OCI-M2 (cell line): ENCODE results near the gene CELF2.
A peak's percentile ranks its signal among the peaks of the same experiment; 100 is the strongest.
"Not testable (repeated sequence)": the region's sequence is repeated elsewhere in the genome, so short reads cannot be mapped to it uniquely, and the experiment has no call there.

Experiments
- DNase-seq: peaks from one replicate; lab custom pipeline; 2025; ENCODE audit not compliant: unreplicated experiment; lab: John Stamatoyannopoulos, UW

The CELF2 gene

DNA sequence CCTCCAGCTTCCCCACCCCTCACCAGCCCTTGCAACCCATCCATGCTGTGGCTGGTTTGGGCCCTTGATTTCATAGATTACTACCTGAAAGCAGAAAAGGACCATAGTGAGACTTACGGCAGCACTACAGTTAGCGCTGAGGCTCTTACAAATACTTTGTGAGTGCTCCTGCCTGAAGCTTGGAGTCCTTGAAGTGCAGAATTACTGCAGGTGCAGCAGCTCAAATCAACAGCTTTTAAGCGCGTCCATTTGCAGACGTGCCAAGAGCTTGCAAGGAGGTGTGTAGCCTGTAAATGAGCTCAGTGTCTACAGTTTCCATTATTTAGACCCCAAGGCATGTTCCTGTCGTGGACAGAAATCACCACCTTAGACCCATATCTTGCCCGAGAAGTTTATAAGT is 103.0 kb downstream of the CELF2 start:
- no peak for DNase-seq

GRCh38 chr10:11123892-11124291 is 106.2 kb downstream of the CELF2 start:
- DNase-seq, result not testable (repeated sequence)

- no peak for DNase-seq
Measured at GRCh38 chr10:11125004-11125403, 107.3 kb downstream of the CELF2 start.

- DNase-seq, result not testable (repeated sequence)
Measured at GRCh38 chr10:11127017-11127416, 109.3 kb downstream of the CELF2 start.

DNA sequence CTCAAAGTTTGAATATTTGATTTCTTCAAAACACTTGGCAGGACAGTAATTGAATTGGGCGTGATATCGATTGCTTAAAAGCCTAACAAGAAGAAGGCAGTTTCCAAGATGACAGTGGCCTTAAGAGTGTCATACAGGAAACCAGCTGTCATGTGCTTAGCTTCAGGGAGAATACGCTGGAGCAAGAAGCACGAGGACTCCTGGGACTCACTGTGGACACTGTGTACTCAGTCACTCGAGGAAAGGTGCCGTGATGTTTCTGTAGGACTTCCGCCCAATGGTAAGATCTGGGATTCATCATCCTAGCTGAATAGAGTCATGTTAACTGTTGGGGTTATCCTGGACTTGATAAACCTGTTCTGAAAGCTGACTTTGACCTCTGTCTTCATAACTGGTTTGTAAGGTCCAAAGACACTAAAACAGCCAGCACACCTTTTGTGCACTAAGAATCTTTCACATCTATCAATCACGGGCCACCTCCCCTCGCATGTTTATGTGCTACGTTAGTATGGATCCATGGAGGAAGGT is 113.5 kb downstream of the CELF2 start:
- no peak for DNase-seq

GRCh38 chr10:11134411-11134810 is 116.7 kb downstream of the CELF2 start:
- DNase-seq, result no peak

GRCh38 chr10:11135709-11136108 is 118.0 kb downstream of the CELF2 start:
- no peak for DNase-seq

DNA sequence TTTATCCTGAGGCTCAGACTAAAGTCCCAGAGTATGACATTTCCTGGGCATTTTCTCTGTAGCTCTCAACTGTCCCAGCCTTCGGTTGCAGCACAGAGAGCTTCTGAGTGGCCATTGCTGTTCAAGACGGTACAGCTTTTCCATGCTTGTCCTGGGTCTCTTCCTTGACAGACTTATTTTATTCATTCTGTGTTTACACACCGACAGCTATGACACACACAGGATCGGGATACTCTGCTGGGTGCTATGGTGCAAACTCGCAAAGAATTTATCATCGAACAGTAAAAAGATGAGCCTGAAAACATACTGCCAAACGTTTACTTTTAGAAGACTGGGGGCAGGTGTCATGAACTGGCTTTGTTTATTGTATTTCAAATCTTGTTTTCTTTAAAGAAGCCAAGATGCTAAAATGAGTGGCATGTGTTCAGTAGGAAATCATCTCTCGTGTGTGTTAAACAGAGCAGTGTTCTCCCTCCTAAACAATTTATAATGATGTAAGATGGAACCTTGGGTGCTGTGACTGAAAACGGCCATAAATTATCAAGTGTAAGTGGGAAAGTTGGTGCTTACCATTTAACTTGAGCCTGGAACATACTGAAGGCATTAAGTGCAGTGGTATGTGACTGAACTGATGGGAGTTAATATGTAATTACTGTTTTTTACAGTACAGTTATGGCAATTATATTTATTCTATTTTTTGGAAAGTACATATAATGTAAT is 120.8 kb downstream of the CELF2 start:
- DNase-seq, result no peak

- no peak for DNase-seq
Measured at GRCh38 chr10:11140963-11141362, 123.3 kb downstream of the CELF2 start.

GRCh38 chr10:11141571-11142091 is 124.0 kb downstream of the CELF2 start:
- DNase-seq, result peak; percentile 54

DNA sequence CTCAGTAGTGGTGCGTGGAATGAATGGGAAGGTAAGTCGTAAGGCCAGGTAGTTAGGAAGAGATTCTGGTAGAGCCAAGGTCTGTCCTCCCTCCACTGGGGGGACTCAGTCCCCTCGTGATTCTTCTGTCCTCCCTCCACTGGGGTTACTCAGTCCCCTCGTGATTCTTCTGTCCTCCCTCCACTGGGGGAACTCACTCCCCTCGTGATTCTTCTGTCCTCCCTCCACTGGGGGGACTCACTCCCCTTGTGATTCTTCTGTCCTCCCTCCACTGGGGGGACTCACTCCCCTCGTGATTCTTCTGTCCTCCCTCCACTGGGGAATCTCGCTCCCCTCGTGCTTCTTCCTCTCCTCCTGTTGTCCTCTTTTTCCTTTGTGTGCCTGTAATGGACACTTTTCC is 125.1 kb downstream of the CELF2 start:
- DNase-seq, result no peak

- no peak for DNase-seq
Measured at GRCh38 chr10:11143242-11143641, 125.6 kb downstream of the CELF2 start.

GRCh38 chr10:11144626-11145494 is 127.2 kb downstream of the CELF2 start:
- no peak for DNase-seq

DNA sequence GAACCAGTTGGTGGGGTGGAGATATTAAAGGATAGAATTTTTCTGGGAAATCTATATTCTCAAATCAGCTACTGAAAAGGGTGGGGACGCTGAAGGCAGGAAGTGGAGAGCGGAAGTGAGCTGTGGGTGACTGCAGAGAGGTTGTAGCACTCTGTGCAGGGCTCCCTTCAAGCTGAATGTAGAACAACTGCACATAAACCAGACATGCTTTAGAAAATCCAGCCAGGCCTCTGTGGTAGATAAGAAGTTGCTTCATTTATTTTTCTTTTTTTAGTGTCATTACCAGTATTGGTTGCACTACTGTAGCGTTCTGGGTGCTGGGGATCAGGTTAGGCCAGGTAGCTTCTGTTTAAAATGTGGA is 127.8 kb downstream of the CELF2 start:
- DNase-seq, result peak; percentile 19

DNA sequence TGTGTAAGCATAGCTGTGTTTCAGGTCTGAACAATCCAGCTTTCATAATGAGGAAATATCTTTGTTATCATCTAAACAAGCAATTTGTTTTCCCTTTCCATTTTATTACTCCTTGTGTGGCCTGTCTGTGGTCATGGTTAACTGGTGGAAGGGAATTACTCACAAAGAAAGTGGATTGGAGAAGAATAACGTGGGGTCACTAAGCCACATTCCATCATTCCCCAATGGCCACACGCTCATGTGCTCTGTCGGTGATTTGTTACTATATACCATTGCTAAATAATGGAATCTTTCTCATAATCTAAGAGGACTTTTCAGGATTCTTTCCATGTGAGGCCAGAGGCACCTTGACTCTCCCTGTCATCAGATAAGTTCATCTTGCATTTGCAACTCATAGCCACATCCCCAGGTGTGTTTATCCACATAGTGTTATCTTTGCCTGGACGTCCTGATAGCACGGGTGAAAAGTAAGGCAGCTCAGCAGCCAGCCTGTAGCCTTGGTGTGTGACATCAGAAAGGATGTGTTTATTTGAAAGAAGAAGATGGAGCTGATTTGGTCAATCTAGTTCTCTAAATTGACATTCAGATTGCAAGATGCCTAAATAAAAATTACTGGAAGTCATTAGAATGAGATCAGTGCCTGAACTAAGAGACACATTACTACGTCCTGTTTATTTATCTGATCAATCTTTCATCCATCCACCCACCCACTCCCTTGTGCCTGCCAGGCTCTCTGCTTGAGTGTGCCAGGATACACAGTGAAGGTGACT is 128.9 kb downstream of the CELF2 start:
- DNase-seq, result no peak

DNA sequence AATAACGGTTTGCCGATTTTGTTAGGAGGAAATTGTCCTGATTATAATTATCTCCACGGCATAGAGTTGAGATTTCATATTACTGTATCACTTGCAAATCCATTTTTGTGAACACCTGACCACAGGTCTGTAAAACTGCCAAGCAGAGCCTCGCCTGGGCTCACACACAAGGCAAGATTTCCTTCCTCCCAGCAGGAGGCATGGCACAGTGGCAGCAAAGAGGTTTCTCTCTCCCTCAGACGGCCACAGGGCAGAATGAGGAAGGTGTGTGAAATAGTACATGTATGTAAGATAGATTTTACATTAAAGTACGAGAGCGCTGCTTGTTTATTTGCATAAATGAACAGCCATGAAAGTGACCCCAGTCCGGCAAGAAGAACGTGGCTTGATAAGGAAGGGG is 130.1 kb downstream of the CELF2 start:
- no peak for DNase-seq

DNA sequence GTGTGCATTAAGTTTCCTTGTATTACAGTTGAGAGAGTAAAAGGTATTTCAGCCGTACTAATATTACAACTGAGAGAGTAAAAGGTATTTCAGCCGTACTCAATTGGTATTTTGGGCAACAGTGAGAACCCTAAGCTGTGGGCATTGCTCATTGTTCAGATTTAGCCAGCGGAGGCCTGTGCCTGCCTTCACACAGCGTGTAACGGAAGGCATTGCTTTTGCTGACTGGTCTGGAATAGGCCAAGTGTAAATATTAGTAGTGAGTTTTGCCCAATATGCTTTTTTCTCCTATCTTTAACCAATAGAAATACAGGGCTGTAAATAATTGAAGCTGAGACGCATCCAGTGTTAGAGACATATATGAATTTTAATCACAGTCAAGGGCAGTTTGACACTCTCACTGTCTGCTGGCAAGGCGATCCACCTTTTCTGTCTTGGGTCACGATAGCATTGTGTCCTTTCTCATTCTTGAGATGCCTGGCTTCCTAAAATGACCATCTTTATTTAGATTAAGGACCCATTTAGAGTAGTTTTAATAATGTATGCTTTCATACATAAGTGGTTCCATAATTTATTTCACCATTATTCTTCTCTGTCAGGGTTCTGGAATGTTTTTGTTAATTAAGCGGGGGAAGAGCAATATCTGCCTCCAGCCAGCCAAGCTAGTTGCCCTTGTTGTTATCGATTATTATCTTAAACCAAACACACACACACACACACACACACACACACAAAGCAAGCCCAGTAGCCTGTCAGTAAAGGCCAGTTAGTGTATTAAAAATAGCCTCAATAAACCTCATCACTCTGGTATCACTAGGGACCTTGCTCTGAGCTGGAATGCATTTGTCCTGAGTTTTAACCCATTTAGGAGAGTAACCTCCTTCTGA is 130.7 kb downstream of the CELF2 start:
- no peak for DNase-seq

DNA sequence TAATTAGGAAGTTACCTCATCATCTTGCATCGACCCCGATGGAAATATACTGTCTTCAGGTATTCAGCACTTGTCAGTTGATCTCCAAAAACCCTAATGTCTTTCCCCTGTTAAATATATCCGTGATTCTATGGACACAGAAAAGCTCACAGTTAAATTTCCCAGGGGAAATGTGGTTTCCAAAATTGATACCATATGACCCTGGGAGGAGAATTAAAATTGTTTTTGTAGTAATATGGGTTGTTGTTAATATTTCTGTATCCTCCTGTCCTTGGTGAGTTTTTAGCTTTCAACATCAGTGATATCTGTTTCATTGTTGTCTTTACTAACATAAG is 132.1 kb downstream of the CELF2 start:
- DNase-seq, result no peak

GRCh38 chr10:11150231-11150731 is 132.6 kb downstream of the CELF2 start:
- DNase-seq, result no peak

DNA sequence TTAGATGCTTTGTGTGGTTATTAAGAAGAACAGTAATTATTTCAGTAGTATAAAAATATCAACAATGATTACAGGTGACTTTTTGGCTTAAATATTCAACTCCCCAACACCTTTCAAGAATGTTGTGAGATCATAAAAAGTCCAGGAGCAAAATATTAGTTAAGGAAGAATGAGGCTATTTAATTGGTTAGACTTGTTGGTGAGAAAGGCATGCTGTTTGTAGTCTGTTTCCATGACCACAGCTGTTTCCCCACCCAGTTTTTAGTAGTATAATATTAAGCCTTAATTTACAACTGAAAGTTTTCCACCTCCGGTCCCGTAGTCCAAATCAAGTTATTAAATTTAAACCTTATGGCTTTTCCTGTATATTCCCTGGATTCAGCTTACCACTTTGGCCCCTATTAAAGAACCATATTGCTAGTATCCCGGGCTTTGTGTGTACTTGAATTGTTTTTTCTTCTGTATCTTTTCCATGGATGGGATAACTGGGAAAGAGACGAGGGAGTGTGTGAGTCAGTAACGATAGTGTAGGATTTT is 133.3 kb downstream of the CELF2 start:
- no peak for DNase-seq
